H1 (cell line): Measurements from ENCODE around the gene ADTRP. TPM values are rescaled to one million over a fixed set of nuclear protein-coding genes. Genes with fewer than 3 reads are reported as not detected.

Experiments
- CTCF ChIA-PET: fragments of 300-600 bp; sonication (Branson Sonifier 250); formaldehyde crosslinking; loops from one replicate; lab custom pipeline; 2021; ENCODE audit not compliant: partially characterized antibody; lab: Charles Lee
- POLR2A ChIA-PET: fragments of 300-600 bp; sonication (Branson Sonifier 250); formaldehyde crosslinking; loops from one replicate; lab custom pipeline; 2021; ENCODE audit warnings: inconsistent platforms; ENCODE audit not compliant: partially characterized antibody; lab: Charles Lee
- DNase-seq, 2 experiments: peaks; one replicate each; pipeline versions ENCODE4 v3.0.0 to v3.0.0-alpha.2; 2010 to 2022; ENCODE audit warnings: low spot score in 2 of 2, low read depth in 1 of 2, mixed read lengths in 1 of 2
- FAIRE-seq: peaks from 2 replicates; lab custom pipeline; 2011; peaks lifted over from hg19 to GRCh38; lab: Jason Lieb, UNC
- H2AFZ ChIP-seq: 2 replicates; pipeline ENCODE4 v1.8.1; 2012; ENCODE audit warnings: low read length, inconsistent platforms
- H2AK5ac ChIP-seq: 2 replicates; pipeline ENCODE4 v1.6.1; 2013; ENCODE audit warnings: low read depth, low read length
- H2BK120ac ChIP-seq: replicated peaks from 2 replicates; pipeline ENCODE3; 2013; ENCODE audit warnings: low read depth, low read length, inconsistent platforms
- H2BK12ac ChIP-seq: 2 replicates; pipeline ENCODE4 v1.6.1; 2013; ENCODE audit warnings: low read depth, low read length
- H2BK15ac ChIP-seq: 2 replicates; pipeline ENCODE4 v1.6.1; 2013; ENCODE audit warnings: low read length
- H2BK20ac ChIP-seq: 2 replicates; pipeline ENCODE4 v1.6.1; 2013; ENCODE audit warnings: low read length
- H2BK5ac ChIP-seq: 2 replicates; pipeline ENCODE4 v1.6.1; 2013; ENCODE audit warnings: low read depth, low read length
- H3K14ac ChIP-seq: 2 replicates; pipeline ENCODE4 v1.6.1; 2013; ENCODE audit warnings: inconsistent platforms; ENCODE audit not compliant: insufficient read length
- H3K18ac ChIP-seq: 2 replicates; pipeline ENCODE4 v1.6.1; 2013; ENCODE audit warnings: low read length; ENCODE audit errors: extremely low read depth
- H3K23ac ChIP-seq: 2 replicates; pipeline ENCODE4 v1.6.1; 2013; ENCODE audit warnings: inconsistent platforms; ENCODE audit not compliant: insufficient read length
- H3K23me2 ChIP-seq: 2 replicates; pipeline ENCODE4 v1.6.1; 2013; ENCODE audit warnings: low read depth, low read length
- H3K27ac ChIP-seq: 2 replicates; pipeline ENCODE4 v1.6.1; 2011; ENCODE audit warnings: low read depth, low read length, inconsistent platforms
- H3K27me3 ChIP-seq, 4 experiments: replicated peaks in 1 of 4; 1 replicate in 1 of 4; 2 replicates in 3 of 4; pipeline versions ENCODE4 v1.6.1 to v1.8.1; 2011 to 2013; ENCODE audit warnings: low read length in 3 of 4, mild to moderate bottlenecking in 3 of 4, inconsistent platforms in 2 of 4, mixed read lengths in 2 of 4, moderate library complexity in 1 of 4; ENCODE audit not compliant: control insufficient read depth in 3 of 4, insufficient read depth in 3 of 4; ENCODE audit errors: extremely low read depth in 1 of 4
- H3K36me3 ChIP-seq, 4 experiments: 2 replicates each; pipeline versions ENCODE4 v1.6.1 to v1.8.1; 2011 to 2013; ENCODE audit warnings: mild to moderate bottlenecking in 4 of 4, low read length in 3 of 4, moderate library complexity in 2 of 4, control low read depth in 1 of 4, inconsistent platforms in 1 of 4; ENCODE audit not compliant: insufficient read depth in 4 of 4, control insufficient read depth in 2 of 4
- H3K4ac ChIP-seq: replicated peaks from 2 replicates; pipeline ENCODE3; 2013; ENCODE audit warnings: low read length, low read depth, mixed read lengths, inconsistent platforms; ENCODE audit not compliant: insufficient read length
- H3K4me1 ChIP-seq, 4 experiments: replicated peaks in 1 of 4; 1 replicate in 1 of 4; 2 replicates in 3 of 4; pipeline versions ENCODE4 v1.6.1 to v1.8.1; 2011 to 2013; ENCODE audit warnings: low read length in 3 of 4, inconsistent platforms in 2 of 4, mixed read lengths in 1 of 4; ENCODE audit not compliant: insufficient read depth in 4 of 4, control insufficient read depth in 3 of 4
- H3K4me2 ChIP-seq, 2 experiments: 2 replicates each; pipeline versions ENCODE4 v1.6.1 to v1.8.1; 2011 to 2013; ENCODE audit warnings: low read depth in 2 of 2, low read length in 2 of 2, control low read depth in 1 of 2, inconsistent platforms in 1 of 2, mild to moderate bottlenecking in 1 of 2; ENCODE audit not compliant: insufficient read depth in 1 of 2
- H3K4me3 ChIP-seq, 4 experiments: fragments of 200-600, 300-600 bp in 1 of 4; sonication (generic), shearing (Covaris generic), sonication (Bioruptor Twin) in 1 of 4; 2 replicates each; pipeline versions ENCODE4 v1.5.1 to v1.8.1; 2011 to 2016; ENCODE audit warnings: low read length in 4 of 4, low read depth in 3 of 4, control low read depth in 2 of 4, inconsistent platforms in 2 of 4, mild to moderate bottlenecking in 2 of 4, mixed read lengths in 1 of 4, moderate library complexity in 1 of 4; ENCODE audit not compliant: insufficient read depth in 2 of 4; ENCODE audit errors: extremely low read depth in 1 of 4
- H3K56ac ChIP-seq: replicated peaks from 2 replicates; pipeline ENCODE3; 2013; ENCODE audit warnings: low read depth, mild to moderate bottlenecking, mixed read lengths, low read length, inconsistent platforms; ENCODE audit not compliant: insufficient read length
- H3K79me1 ChIP-seq: 2 replicates; pipeline ENCODE4 v1.6.1; 2013; ENCODE audit warnings: low read depth, low read length, control low read depth
- H3K79me2 ChIP-seq, 2 experiments: 2 replicates each; pipeline versions ENCODE4 v1.6.1 to v1.8.1; 2012 to 2013; ENCODE audit warnings: low read length in 2 of 2, mild to moderate bottlenecking in 2 of 2, inconsistent platforms in 1 of 2; ENCODE audit not compliant: insufficient read depth in 2 of 2, control insufficient read depth in 1 of 2
- H3K9ac ChIP-seq, 4 experiments: replicated peaks in 1 of 4; 1 replicate in 1 of 4; 2 replicates in 3 of 4; pipeline versions ENCODE4 v1.6.1 to v1.8.1; 2011 to 2013; ENCODE audit warnings: low read depth in 3 of 4, low read length in 3 of 4, control low read depth in 2 of 4, mild to moderate bottlenecking in 2 of 4, moderate library complexity in 2 of 4, inconsistent platforms in 1 of 4; ENCODE audit errors: extremely low read depth in 1 of 4
- H3K9me3 ChIP-seq, 2 experiments: 2 replicates each; pipeline versions ENCODE4 v1.6.1 to v1.8.1; 2012 to 2013; ENCODE audit warnings: mild to moderate bottlenecking in 2 of 2, moderate library complexity in 2 of 2, control low read depth in 1 of 2, inconsistent platforms in 1 of 2, low read depth in 1 of 2, low read length in 1 of 2, mixed read lengths in 1 of 2; ENCODE audit not compliant: insufficient read depth in 2 of 2
- H4K20me1 ChIP-seq, 2 experiments: replicated peaks in 1 of 2; 2 replicates each; pipeline versions ENCODE3 to v1.8.1; 2011 to 2013; ENCODE audit warnings: inconsistent platforms in 2 of 2, low read length in 2 of 2, mild to moderate bottlenecking in 1 of 2; ENCODE audit not compliant: insufficient read depth in 2 of 2, control insufficient read depth in 1 of 2
- H4K5ac ChIP-seq: 2 replicates; pipeline ENCODE4 v1.6.1; 2013; ENCODE audit warnings: low read length, low read depth, mixed read lengths, inconsistent platforms; ENCODE audit not compliant: insufficient read length
- H4K8ac ChIP-seq: 2 replicates; pipeline ENCODE4 v1.8.0; 2013; ENCODE audit warnings: mild to moderate bottlenecking, moderate library complexity, low read length, inconsistent platforms; ENCODE audit not compliant: insufficient read depth; ENCODE audit errors: extremely low read depth
- H4K91ac ChIP-seq: replicated peaks from 2 replicates; pipeline ENCODE3; 2013; ENCODE audit warnings: low read length, mixed read lengths, inconsistent platforms; ENCODE audit not compliant: insufficient read length
- BACH1 ChIP-seq: IDR thresholded peaks from 2 replicates; pipeline ENCODE4 v1.6.1; 2012; ENCODE audit warnings: low read length, improper control_type of control experiment
- CBX5 ChIP-seq: fragments of 300-800, 300-1000 bp; sonication (generic); IDR thresholded peaks from 2 replicates; pipeline ENCODE4 v1.7.1; 2016; ENCODE audit warnings: antibody characterized with exemption, low read length, low read depth
- CTBP2 ChIP-seq: IDR thresholded peaks from 2 replicates; pipeline ENCODE4 v1.7.0; 2011; ENCODE audit warnings: borderline replicate concordance, mild to moderate bottlenecking, moderate library complexity, mixed read lengths, low read length; ENCODE audit not compliant: insufficient read depth, insufficient read length
- EGR1 ChIP-seq: IDR thresholded peaks from 2 replicates; pipeline ENCODE4 v1.6.1; 2011; ENCODE audit warnings: low read depth, low read length, borderline replicate concordance
- HDAC6 ChIP-seq: IDR thresholded peaks from one replicate; pipeline ENCODE4 v1.7.1; 2012; ENCODE audit warnings: low read depth, mild to moderate bottlenecking, inconsistent platforms, low read length, moderate library complexity
- JUN ChIP-seq: IDR thresholded peaks from 2 replicates; pipeline ENCODE4 v1.6.1; 2011; ENCODE audit warnings: low read depth, mild to moderate bottlenecking, improper control_type of control experiment, low read length
- KDM1A ChIP-seq: fragments of 200-600, 300-600 bp; sonication (generic); IDR thresholded peaks from 2 replicates; pipeline ENCODE4 v1.7.1; 2016; ENCODE audit warnings: mild to moderate bottlenecking, low read length, borderline replicate concordance
- SIN3A ChIP-seq, 2 experiments: IDR thresholded peaks in 1 of 2; conservative IDR thresholded peaks in 1 of 2; 2 replicates each; pipeline ENCODE4 v1.6.1; 2011 to 2012; ENCODE audit warnings: low read length in 2 of 2, improper control_type of control experiment in 1 of 2, low read depth in 1 of 2, mild to moderate bottlenecking in 1 of 2
- SUZ12 ChIP-seq: fragments of 200-600 bp; sonication (generic); IDR thresholded peaks from 2 replicates; pipeline ENCODE4 v1.6.1; 2012; ENCODE audit warnings: mild to moderate bottlenecking, inconsistent platforms, low read length, moderate library complexity, mixed read lengths
- TBP ChIP-seq: IDR thresholded peaks from 2 replicates; pipeline ENCODE4 v1.6.1; 2011; ENCODE audit warnings: low read depth, low read length, improper control_type of control experiment
- WGBS, 2 experiments: shearing (Covaris generic) in 1 of 2; methylation state at CpG; one replicate each; pipeline versions ENCODE4 v1.1.6 to v1.1.7; 2013 to 2015; ENCODE audit warnings: low lambda C conversion rate in 2 of 2, mixed read lengths in 2 of 2, inconsistent platforms in 1 of 2, low coverage in 1 of 2, missing lambda C conversion rate in 1 of 2; ENCODE audit not compliant: insufficient replicate concordance in 2 of 2, insufficient coverage in 1 of 2, insufficient read length in 1 of 2; ENCODE audit errors: extremely low coverage in 1 of 2, missing lambda C conversion rate in 1 of 2; 5-methylcytosine and 5-hydroxymethylcytosine counted together
- polyA plus RNA-seq, 7 experiments: library from polyadenylated mRNA; depleted of rRNA in 3 of 7; stranded (reverse) in 5 of 7; unstranded in 2 of 7; fragments of >200 nt in 5 of 7; fragments of 200-250 nt in 2 of 7; gene quantifications; 1 replicate in 5 of 7; 2 replicates in 1 of 7; 4 replicates in 1 of 7; pipeline versions ENCODE4 v1.2.1 to v1.2.3, GENCODE V29; 2011 to 2013; ENCODE audit warnings: missing spikeins in 2 of 7, mixed read lengths in 2 of 7
- total RNA-seq: library from RNA; stranded (reverse); fragmentation: NEBNext Ultra II Directional; extraction: Animal tissue kit (Norgen Biotek cat#: 25700); gene quantifications from 2 replicates; pipeline ENCODE4 v1.2.1, GENCODE V29; 2021
- TF ChIP-seq, protein P1 (sequence below), 3 experiments: IDR thresholded peaks; 1 replicate in 2 of 3; 2 replicates in 1 of 3; pipeline versions ENCODE4 v1.5.1 to v1.6.1; 2011; ENCODE audit warnings: low read length in 3 of 3, mild to moderate bottlenecking in 3 of 3, inconsistent platforms in 2 of 3, low read depth in 1 of 3, moderate library complexity in 1 of 3; ENCODE audit not compliant: insufficient read depth in 1 of 3; ENCODE audit errors: control extremely low read depth in 1 of 3

The ADTRP gene
- total and polyA plus RNA-seq, 2 of the 8 experiments (the other 6 are each of a cell fraction or from before 2014, with no cell fraction given) = 0.08 to 0.45 TPM

GRCh38 chr6:11710311-11710761, 68.3 kb downstream of the ADTRP start:
- Histone ChIP-seq H3K4me1 (peaks cover 0 to 8% (median 0%) of the 10 kb centered on the region in 4 experiments; a peak in 2 of 7 replicates), H2AFZ (no peak overlapping the region; the same call in 1 of the 2 replicates), H4K20me1 (no peaks in the 10 kb centered on the region), H3K9me3 (no peaks in the 10 kb centered on the region), H3K56ac (no peak overlapping the region), H2AK5ac (no peak overlapping the region), H3K4ac (no peak overlapping the region), H2BK5ac (no peak overlapping the region), H3K4me2 (no peak overlapping the region), H3K18ac (no peak overlapping the region), H2BK120ac (no peak overlapping the region), H3K79me1 (no peaks in the 10 kb centered on the region), H3K27me3 (no peaks in the 10 kb centered on the region), H4K91ac (no peak overlapping the region), H3K27ac (no peak overlapping the region), H4K5ac (no peak overlapping the region), H3K79me2 (no peaks in the 10 kb centered on the region), H4K8ac (no peak overlapping the region), H3K23ac (no peak overlapping the region), H3K9ac (no peak overlapping the region), H2BK12ac (no peak overlapping the region), H2BK15ac (no peak overlapping the region), H3K14ac (no peak overlapping the region), H2BK20ac (no peak overlapping the region), H3K4me3 (no peak overlapping the region), H3K23me2 (no peaks in the 10 kb centered on the region), H3K36me3 (no peaks in the 10 kb centered on the region)
- FAIRE-seq (no peak), DNase-seq (no peak)
- POLR2A ChIA-PET = no interaction called here
- WGBS, 2 experiments = 87% methylated on average over 9 of the region's 9 CpGs; no CpG with 5 or more reads in 1 of the 2 experiments
- CTCF ChIA-PET = interaction anchor here (0.6 to 1.5 kb wide), 5 partner anchors 9 to 237 kb away, joined by 3 to 4 read pairs (median 3); no protein-coding TSS in a partner anchor
- TF ChIP-seq EGR1 (no peak), BACH1 (no peak), SUZ12 (no peak), TBP (no peak), KDM1A (no peak), HDAC6 (no peak), JUN (no peak), SIN3A (conservative IDR thresholded peaks at IDR 0.05 in 1 of 2, IDR thresholded peaks at IDR 0.05 in 1 of 2; ENCODE audit: low read depth in 1 of 2, low read length in 2 of 2) (no peak), CTBP2 (no peak), CBX5 (no peak)
- TF ChIP-seq, protein P1, sequence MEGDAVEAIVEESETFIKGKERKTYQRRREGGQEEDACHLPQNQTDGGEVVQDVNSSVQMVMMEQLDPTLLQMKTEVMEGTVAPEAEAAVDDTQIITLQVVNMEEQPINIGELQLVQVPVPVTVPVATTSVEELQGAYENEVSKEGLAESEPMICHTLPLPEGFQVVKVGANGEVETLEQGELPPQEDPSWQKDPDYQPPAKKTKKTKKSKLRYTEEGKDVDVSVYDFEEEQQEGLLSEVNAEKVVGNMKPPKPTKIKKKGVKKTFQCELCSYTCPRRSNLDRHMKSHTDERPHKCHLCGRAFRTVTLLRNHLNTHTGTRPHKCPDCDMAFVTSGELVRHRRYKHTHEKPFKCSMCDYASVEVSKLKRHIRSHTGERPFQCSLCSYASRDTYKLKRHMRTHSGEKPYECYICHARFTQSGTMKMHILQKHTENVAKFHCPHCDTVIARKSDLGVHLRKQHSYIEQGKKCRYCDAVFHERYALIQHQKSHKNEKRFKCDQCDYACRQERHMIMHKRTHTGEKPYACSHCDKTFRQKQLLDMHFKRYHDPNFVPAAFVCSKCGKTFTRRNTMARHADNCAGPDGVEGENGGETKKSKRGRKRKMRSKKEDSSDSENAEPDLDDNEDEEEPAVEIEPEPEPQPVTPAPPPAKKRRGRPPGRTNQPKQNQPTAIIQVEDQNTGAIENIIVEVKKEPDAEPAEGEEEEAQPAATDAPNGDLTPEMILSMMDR (IDR thresholded peaks at IDR 0.05; ENCODE audit: control extremely low read depth in 1 of 3, insufficient read depth in 1 of 3, low read depth in 1 of 3, low read length in 3 of 3) = no peak
